Measurements from ENCODE around the gene CCDC117. TPM values are rescaled to one million over a fixed set of nuclear protein-coding genes. Genes with fewer than 3 reads are reported as not detected.

Gene CCDC117
- polyA plus RNA-seq, 1 of the 3 experiments (the other 2 are of a cell fraction), result 4.2 TPM

DNA sequence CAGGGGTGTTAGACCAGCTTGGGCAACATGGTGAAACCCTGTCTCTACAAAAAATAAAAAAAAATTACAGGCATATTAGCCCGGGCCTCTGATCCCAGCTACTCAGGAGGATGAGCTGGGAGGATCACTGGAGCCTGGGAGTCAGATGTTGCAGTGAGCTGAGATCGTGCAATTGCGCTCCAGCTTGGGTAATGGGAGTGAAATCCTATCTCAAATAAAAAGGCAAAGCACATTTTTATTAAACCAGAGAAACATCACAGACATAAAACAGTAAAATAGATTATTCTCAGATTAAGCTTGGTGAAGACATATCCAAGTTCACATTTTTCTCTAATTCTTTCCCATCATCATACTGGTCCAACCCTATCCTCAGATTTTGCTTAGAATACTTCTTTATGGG is 57.9 kb downstream of the CCDC117 start (continued):
- TF ChIP-seq TEAD4 (IDR thresholded peaks at IDR 0.05; ENCODE audit: borderline replicate concordance, insufficient read depth) (no peak), TAF1 (IDR thresholded peaks at IDR 0.05; ENCODE audit: borderline replicate concordance, low read depth, low read length) (no peak), MEF2A (IDR thresholded peaks at IDR 0.05; ENCODE audit: borderline replicate concordance, low read depth) (no peak), MXI1 (IDR thresholded peaks at IDR 0.05; ENCODE audit: low read depth, low read length) (no peak)

DNA sequence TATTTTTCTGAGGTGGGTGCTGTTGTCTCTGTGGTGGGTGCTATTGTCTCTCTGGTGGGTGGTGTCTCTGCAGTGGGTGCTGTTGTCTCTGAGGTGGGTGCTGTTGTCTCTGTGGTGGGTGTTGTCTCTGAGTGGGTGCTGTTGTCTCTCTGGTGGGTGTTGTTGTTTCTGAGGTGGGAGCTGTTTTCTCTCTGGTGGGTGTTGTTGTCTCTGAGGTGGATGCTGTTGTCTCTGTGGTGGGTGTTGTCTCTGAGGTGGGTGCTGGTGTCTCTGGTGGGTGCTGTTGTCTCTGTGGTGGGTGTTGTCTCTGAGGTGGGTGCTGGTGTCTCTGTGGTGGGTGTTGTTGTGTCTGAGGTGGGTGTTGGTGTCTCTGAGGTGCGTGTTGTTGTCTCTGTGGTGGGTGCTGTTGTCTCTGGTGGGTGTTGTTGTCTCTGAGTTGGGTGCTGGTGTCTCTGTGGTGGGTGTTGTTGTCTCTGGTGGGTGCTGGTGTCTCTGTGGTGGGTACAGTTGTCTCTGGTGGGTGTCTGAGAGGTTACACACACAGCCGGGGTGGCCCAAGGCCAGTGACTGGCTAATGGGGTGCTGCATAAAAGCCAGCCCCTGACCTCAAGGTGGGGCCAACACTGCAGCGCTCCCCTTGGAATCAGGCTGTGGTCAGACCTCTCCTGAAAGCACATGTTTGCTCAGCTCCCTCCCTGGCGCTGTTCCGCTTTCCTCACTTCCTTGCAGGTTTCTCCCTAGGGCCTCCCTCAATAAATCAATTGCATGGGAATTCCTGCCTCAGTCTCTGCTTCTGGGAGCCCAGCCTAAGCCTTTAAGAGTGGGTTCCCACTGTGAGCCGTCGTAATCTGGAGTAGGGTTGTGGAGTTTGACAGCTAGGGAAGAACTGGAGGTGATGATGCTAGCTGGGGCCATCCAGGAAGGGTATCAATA is 58.9 kb downstream of the CCDC117 start:
- Histone ChIP-seq H2AFZ (ENCODE audit: low read depth) (no peak overlapping the region), H3K4me3 (ENCODE audit: low read depth in 2 of 2, low read length in 1 of 2) (no peak overlapping the region), H3K9me2 (no peaks in the 10 kb centered on the region), H3K4me2 (no peak overlapping the region), H3F3A (replicated peaks; ENCODE audit: insufficient read depth) (no peaks in the 10 kb centered on the region), H3K4me1 (ENCODE audit: control insufficient read depth in 1 of 2, insufficient read depth in 2 of 2, low read depth in 1 of 2, low read length in 1 of 2) (no peaks in the 10 kb centered on the region), H3K27me3 (ENCODE audit: insufficient read depth) (no peaks in the 10 kb centered on the region), H4K20me1 (ENCODE audit: insufficient read depth) (no peaks in the 10 kb centered on the region), H3K36me3 (replicated peaks in 1 of 2; ENCODE audit: control insufficient read depth in 1 of 2, insufficient read depth in 2 of 2, low read length in 1 of 2) (no peaks in the 10 kb centered on the region), H3K79me2 (ENCODE audit: insufficient read depth) (no peaks in the 10 kb centered on the region), H3K9ac (no peak overlapping the region), H3K27ac (ENCODE audit: low read depth in 2 of 2, low read length in 1 of 2) (no peak overlapping the region), H3K9me3 (no peaks in the 10 kb centered on the region)
- 91% methylated on average over 6 of the region's 7 CpGs for WGBS (ENCODE audit: low lambda C conversion rate)
- ChIA-PET POLR2A (no interaction called here), CTCF (interaction anchor here (1.0 to 4.5 kb wide), 6 partner anchors 24 to 231 kb away, joined by 3 to 97 read pairs (median 9); no protein-coding TSS in a partner anchor)
- TF ChIP-seq CHD2 (IDR thresholded peaks at IDR 0.05; ENCODE audit: low read length, partially characterized antibody) (no peak), NRF1 (IDR thresholded peaks at IDR 0.05; ENCODE audit: low read depth, low read length) (no peak), MAX (IDR thresholded peaks at IDR 0.05; ENCODE audit: low read depth) (no peak)
- no peak for DNase-seq

DNA sequence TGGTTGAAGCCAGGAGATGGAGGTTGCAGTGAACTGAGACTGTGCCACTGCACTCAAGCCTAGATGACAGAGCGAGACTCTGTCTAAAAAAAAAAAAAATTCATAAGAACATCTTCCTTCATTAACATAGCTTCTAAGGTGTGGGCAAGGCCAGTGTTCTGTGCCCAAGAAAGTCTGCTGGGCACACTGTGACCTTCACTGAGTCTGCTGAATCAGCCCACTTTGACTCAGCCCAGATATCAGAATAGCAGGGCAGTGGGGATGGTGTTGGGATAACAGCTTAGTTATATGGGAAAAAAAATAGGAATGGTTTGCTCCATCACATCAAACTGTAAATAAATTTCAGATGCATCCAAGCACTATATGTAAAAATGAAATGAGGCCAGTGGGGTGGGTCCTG is 60.2 kb downstream of the CCDC117 start:
- H3K9me3 ChIP-seq, result no peaks in the 10 kb centered on the region
- no peaks in the 10 kb centered on the region for H3K9me2 ChIP-seq
- H3K79me2 ChIP-seq (ENCODE audit: insufficient read depth), result no peaks in the 10 kb centered on the region
- WGBS (ENCODE audit: low lambda C conversion rate), result 95% methylated on average over 1 of the region's 1 CpG
- no peaks in the 10 kb centered on the region for H3K27me3 ChIP-seq (ENCODE audit: insufficient read depth)
- DNase-seq, result no peak
- H2AFZ ChIP-seq (ENCODE audit: low read depth), result no peak overlapping the region
- H3K4me2 ChIP-seq, result no peak overlapping the region
- no peaks in the 10 kb centered on the region for H4K20me1 ChIP-seq (ENCODE audit: insufficient read depth)
- no peaks in the 10 kb centered on the region for H3F3A ChIP-seq (replicated peaks; ENCODE audit: insufficient read depth)
- ChIA-PET POLR2A (no interaction called here), CTCF (interaction anchor here (0.6 to 4.2 kb wide), 6 partner anchors 14 to 1457 kb away, joined by 3 to 21 read pairs (median 6); partner anchors contain the start of gene CASTOR1)
- no peak for TF ChIP-seq RCOR1 (IDR thresholded peaks at IDR 0.05; ENCODE audit: low read length)
- TF ChIP-seq TEAD4 (IDR thresholded peaks at IDR 0.05; ENCODE audit: borderline replicate concordance, insufficient read depth), result no peak
- TF ChIP-seq POLR2AphosphoS5 (IDR thresholded peaks at IDR 0.05; ENCODE audit: low read depth, low read length), result no peak
- TF ChIP-seq ELF1 (IDR thresholded peaks at IDR 0.05), result no peak
- no peak for TF ChIP-seq YY1 (IDR thresholded peaks at IDR 0.05; ENCODE audit: low read depth)
- TF ChIP-seq, protein P1, sequence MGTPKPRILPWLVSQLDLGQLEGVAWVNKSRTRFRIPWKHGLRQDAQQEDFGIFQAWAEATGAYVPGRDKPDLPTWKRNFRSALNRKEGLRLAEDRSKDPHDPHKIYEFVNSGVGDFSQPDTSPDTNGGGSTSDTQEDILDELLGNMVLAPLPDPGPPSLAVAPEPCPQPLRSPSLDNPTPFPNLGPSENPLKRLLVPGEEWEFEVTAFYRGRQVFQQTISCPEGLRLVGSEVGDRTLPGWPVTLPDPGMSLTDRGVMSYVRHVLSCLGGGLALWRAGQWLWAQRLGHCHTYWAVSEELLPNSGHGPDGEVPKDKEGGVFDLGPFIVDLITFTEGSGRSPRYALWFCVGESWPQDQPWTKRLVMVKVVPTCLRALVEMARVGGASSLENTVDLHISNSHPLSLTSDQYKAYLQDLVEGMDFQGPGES (IDR thresholded peaks at IDR 0.05; ENCODE audit: low read depth, low read length), result no peak
- no peak for TF ChIP-seq MXI1 (IDR thresholded peaks at IDR 0.05; ENCODE audit: low read depth, low read length)
- TF ChIP-seq MEF2A (IDR thresholded peaks at IDR 0.05; ENCODE audit: borderline replicate concordance, low read depth), result no peak
- TF ChIP-seq MAX (IDR thresholded peaks at IDR 0.05; ENCODE audit: low read depth), result no peak
- no peak for TF ChIP-seq TCF12 (IDR thresholded peaks at IDR 0.05)
- TF ChIP-seq GABPA (IDR thresholded peaks at IDR 0.05; ENCODE audit: low read depth), result no peak
- TF ChIP-seq RAD21 (IDR thresholded peaks at IDR 0.05; ENCODE audit: low read length), result no peak
- TF ChIP-seq JUND (IDR thresholded peaks at IDR 0.05), result no peak
- TF ChIP-seq RFX5 (IDR thresholded peaks at IDR 0.05; ENCODE audit: low read length), result no peak
- TF ChIP-seq NFIC (IDR thresholded peaks at IDR 0.05; ENCODE audit: borderline replicate concordance), result no peak
- TF ChIP-seq, protein P2, sequence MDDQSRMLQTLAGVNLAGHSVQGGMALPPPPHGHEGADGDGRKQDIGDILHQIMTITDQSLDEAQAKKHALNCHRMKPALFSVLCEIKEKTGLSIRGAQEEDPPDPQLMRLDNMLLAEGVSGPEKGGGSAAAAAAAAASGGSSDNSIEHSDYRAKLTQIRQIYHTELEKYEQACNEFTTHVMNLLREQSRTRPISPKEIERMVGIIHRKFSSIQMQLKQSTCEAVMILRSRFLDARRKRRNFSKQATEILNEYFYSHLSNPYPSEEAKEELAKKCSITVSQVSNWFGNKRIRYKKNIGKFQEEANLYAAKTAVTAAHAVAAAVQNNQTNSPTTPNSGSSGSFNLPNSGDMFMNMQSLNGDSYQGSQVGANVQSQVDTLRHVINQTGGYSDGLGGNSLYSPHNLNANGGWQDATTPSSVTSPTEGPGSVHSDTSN (IDR thresholded peaks at IDR 0.05), result no peak
- TF ChIP-seq, protein P3, sequence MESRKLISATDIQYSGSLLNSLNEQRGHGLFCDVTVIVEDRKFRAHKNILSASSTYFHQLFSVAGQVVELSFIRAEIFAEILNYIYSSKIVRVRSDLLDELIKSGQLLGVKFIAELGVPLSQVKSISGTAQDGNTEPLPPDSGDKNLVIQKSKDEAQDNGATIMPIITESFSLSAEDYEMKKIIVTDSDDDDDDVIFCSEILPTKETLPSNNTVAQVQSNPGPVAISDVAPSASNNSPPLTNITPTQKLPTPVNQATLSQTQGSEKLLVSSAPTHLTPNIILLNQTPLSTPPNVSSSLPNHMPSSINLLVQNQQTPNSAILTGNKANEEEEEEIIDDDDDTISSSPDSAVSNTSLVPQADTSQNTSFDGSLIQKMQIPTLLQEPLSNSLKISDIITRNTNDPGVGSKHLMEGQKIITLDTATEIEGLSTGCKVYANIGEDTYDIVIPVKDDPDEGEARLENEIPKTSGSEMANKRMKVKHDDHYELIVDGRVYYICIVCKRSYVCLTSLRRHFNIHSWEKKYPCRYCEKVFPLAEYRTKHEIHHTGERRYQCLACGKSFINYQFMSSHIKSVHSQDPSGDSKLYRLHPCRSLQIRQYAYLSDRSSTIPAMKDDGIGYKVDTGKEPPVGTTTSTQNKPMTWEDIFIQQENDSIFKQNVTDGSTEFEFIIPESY (IDR thresholded peaks at IDR 0.05; ENCODE audit: borderline replicate concordance, low read depth), result no peak
- no peak overlapping the region for H3K9ac ChIP-seq
- no peaks in the 10 kb centered on the region for H3K4me1 ChIP-seq (ENCODE audit: control insufficient read depth in 1 of 2, insufficient read depth in 2 of 2, low read depth in 1 of 2, low read length in 1 of 2)
- H3K4me3 ChIP-seq (ENCODE audit: low read depth in 2 of 2, low read length in 1 of 2), result no peak overlapping the region
- no peak overlapping the region for H3K27ac ChIP-seq (ENCODE audit: low read depth in 2 of 2, low read length in 1 of 2)
- no peaks in the 10 kb centered on the region for H3K36me3 ChIP-seq (replicated peaks in 1 of 2; ENCODE audit: control insufficient read depth in 1 of 2, insufficient read depth in 2 of 2, low read length in 1 of 2)
